Peyer's patch (tissue), 4 donors: ENCODE results near the gene IL12RB1. TPM values are rescaled to one million over a fixed set of nuclear protein-coding genes. Genes with fewer than 3 reads are reported as not detected.

Experiments
- DNase-seq, 3 donors: peaks; one replicate each; pipeline ENCODE4 v3.0.0-alpha.2; 2017 to 2019
- H3K27ac ChIP-seq, 4 donors: fragments of 200-600 bp; sonication (generic); one replicate each; pipeline ENCODE4 v1.5.1; 2016 to 2019
- H3K27me3 ChIP-seq, 2 donors: fragments of 200-600 bp; sonication (generic); one replicate each; pipeline ENCODE4 v1.5.1; 2019
- H3K36me3 ChIP-seq, 3 donors: fragments of 200-600 bp; sonication (generic); one replicate each; pipeline ENCODE4 v1.5.1; 2016 to 2019
- H3K4me1 ChIP-seq, 4 donors: fragments of 200-600 bp; sonication (generic); one replicate each; pipeline ENCODE4 v1.5.1; 2016 to 2019
- H3K4me3 ChIP-seq, 4 donors: fragments of 200-600 bp; sonication (generic); 1 replicate in 3 of 4; 2 replicates in 1 of 4; pipeline ENCODE4 v1.5.1; 2016 to 2019; ENCODE audit warnings: mild to moderate bottlenecking in 1 of 4
- H3K9me3 ChIP-seq, 4 donors: fragments of 200-600 bp; sonication (generic); one replicate each; pipeline ENCODE4 v1.5.1; 2016 to 2019; ENCODE audit warnings: mild to moderate bottlenecking in 1 of 4
- CTCF ChIP-seq, 6 experiments: fragments of 450-650 bp in 4 of 6; fragments of 200-600 bp in 2 of 6; sonication (generic) in 1 of 6; IDR thresholded peaks; one replicate each; pipeline ENCODE4 v1.5.1; 2017 to 2019; ENCODE audit warnings: antibody characterized with exemption in 6 of 6, mild to moderate bottlenecking in 3 of 6, moderate library complexity in 1 of 6
- POLR2A ChIP-seq, 2 donors: fragments of 450-650 bp; IDR thresholded peaks; one replicate each; pipeline ENCODE4 v1.5.1; 2017; ENCODE audit warnings: antibody characterized with exemption in 2 of 2, mild to moderate bottlenecking in 2 of 2, moderate library complexity in 2 of 2
- total RNA-seq, 4 donors: library from RNA; depleted of rRNA; stranded (reverse); fragments of >200 nt; gene quantifications; one replicate each; pipeline ENCODE4 v1.1.0, GENCODE V29; 2016

Gene IL12RB1
- total RNA-seq, 4 donors from 2014 or later = 1.2 to 19.0 (median 2.8) TPM

GRCh38 chr19:18118420-18119012, 31.8 kb upstream of the IL12RB1 start:
- no peak for DNase-seq
- H3K27ac ChIP-seq = peak overlapping the region; percentile 52 to 90 (median 66)
- H3K4me1 ChIP-seq = peaks cover 4 to 22% (median 17%) of the 10 kb centered on the region in 4 donors
- H3K27me3 ChIP-seq = no peaks in the 10 kb centered on the region
- H3K9me3 ChIP-seq = no peaks in the 10 kb centered on the region
- peaks cover 0 to 21% (median 0%) of the 10 kb centered on the region in 3 donors for H3K36me3 ChIP-seq
- no peak for TF ChIP-seq CTCF (IDR thresholded peaks at IDR 0.05)
- TF ChIP-seq POLR2A (IDR thresholded peaks at IDR 0.05) = no peak
- peak overlapping the region; percentile 48 to 92 (median 74) for H3K4me3 ChIP-seq

- peak overlapping the region; percentile 48 to 92 (median 74) for H3K4me3 ChIP-seq
- no peaks in the 10 kb centered on the region for H3K27me3 ChIP-seq
- no peak for TF ChIP-seq POLR2A (IDR thresholded peaks at IDR 0.05)
- peak in 1 of 6 experiments; percentile 13 for TF ChIP-seq CTCF (IDR thresholded peaks at IDR 0.05)
- H3K36me3 ChIP-seq = peaks cover 0 to 18% (median 0%) of the 10 kb centered on the region in 3 donors
- peak overlapping the region; percentile 52 to 90 (median 66) for H3K27ac ChIP-seq
- peak; percentile 93 to 97 (median 96) for DNase-seq
- H3K4me1 ChIP-seq = peaks cover 4 to 22% (median 17%) of the 10 kb centered on the region in 4 donors
- no peaks in the 10 kb centered on the region for H3K9me3 ChIP-seq
Measured at GRCh38 chr19:18117692-18118378, 31.1 kb upstream of the IL12RB1 start.

DNA sequence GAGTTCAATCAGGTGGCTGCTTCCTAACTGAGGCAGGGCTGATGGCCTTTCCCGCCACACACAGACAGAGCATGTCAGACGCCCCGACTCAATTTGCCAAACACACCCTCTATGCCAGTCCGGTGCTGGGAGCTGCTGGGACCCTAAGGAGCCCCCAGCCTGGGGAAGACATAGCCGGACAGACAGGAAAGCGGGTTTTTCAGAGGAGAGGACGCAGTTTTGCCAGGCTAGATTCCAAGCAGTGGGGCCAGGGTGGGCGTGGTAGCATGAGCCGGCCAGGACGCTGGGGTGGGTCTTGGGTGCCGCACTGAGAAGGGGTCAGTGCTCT, 30.6 kb upstream of the IL12RB1 start:
- TF ChIP-seq POLR2A (IDR thresholded peaks at IDR 0.05) = no peak
- TF ChIP-seq CTCF (IDR thresholded peaks at IDR 0.05) = no peak
- DNase-seq = no peak
- H3K27me3 ChIP-seq = no peaks in the 10 kb centered on the region
- no peaks in the 10 kb centered on the region for H3K9me3 ChIP-seq
- peak overlapping the region in 2 of 4 donors; percentile 46 to 90 for H3K27ac ChIP-seq
- peaks cover 4 to 22% (median 17%) of the 10 kb centered on the region in 4 donors for H3K4me1 ChIP-seq
- H3K4me3 ChIP-seq = peak overlapping the region; percentile 48 to 92 (median 74)
- peaks cover 0 to 16% (median 0%) of the 10 kb centered on the region in 3 donors for H3K36me3 ChIP-seq

GRCh38 chr19:18114483-18114882, 27.7 kb upstream of the IL12RB1 start:
- TF ChIP-seq CTCF (IDR thresholded peaks at IDR 0.05) = no peak
- TF ChIP-seq POLR2A (IDR thresholded peaks at IDR 0.05) = no peak
- H3K27me3 ChIP-seq = no peaks in the 10 kb centered on the region
- H3K4me3 ChIP-seq = no peak overlapping the region
- H3K36me3 ChIP-seq = peaks cover 0 to 12% (median 0%) of the 10 kb centered on the region in 3 donors
- H3K4me1 ChIP-seq = peaks cover 4 to 35% (median 22%) of the 10 kb centered on the region in 4 donors
- no peak for DNase-seq
- H3K27ac ChIP-seq = no peak overlapping the region
- H3K9me3 ChIP-seq = no peaks in the 10 kb centered on the region

- Histone ChIP-seq H3K4me1 (peaks cover 3 to 36% (median 18%) of the 10 kb centered on the region in 4 donors), H3K36me3 (peaks cover 0 to 12% (median 0%) of the 10 kb centered on the region in 3 donors), H3K9me3 (no peaks in the 10 kb centered on the region), H3K27me3 (no peaks in the 10 kb centered on the region), H3K27ac (no peak overlapping the region), H3K4me3 (no peak overlapping the region)
- no peak for DNase-seq
- no peak for TF ChIP-seq CTCF (IDR thresholded peaks at IDR 0.05)
- TF ChIP-seq POLR2A (IDR thresholded peaks at IDR 0.05) = no peak
Measured at GRCh38 chr19:18113827-18114226, 27.1 kb upstream of the IL12RB1 start.
